Neutrophil (primary cell): Measurements from ENCODE around the gene OSTN.

ENCODE experiments used
- H3K27ac ChIP-seq: fragments of 200-600 bp; sonication (generic); 2 replicates; pipeline ENCODE4 v1.5.1; 2016; ENCODE audit warnings: mild to moderate bottlenecking, moderate library complexity
- H3K27me3 ChIP-seq: fragments of 200-600 bp; sonication (generic); 2 replicates; pipeline ENCODE4 v1.6.0; 2016; ENCODE audit warnings: mild to moderate bottlenecking
- H3K36me3 ChIP-seq: fragments of 200-600 bp; sonication (generic); 2 replicates; pipeline ENCODE4 v1.5.1; 2017
- H3K4me1 ChIP-seq, 2 experiments: fragments of 200-600 bp in 1 of 2; sonication (generic) in 1 of 2; 1 replicate in 1 of 2; 2 replicates in 1 of 2; pipeline versions ENCODE4 v1.5.1 to v1.6.1; 2013 to 2016; ENCODE audit warnings: low read depth in 1 of 2, low read length in 1 of 2, mild to moderate bottlenecking in 1 of 2, moderate library complexity in 1 of 2; ENCODE audit not compliant: control insufficient read depth in 1 of 2, insufficient read depth in 1 of 2
- H3K4me3 ChIP-seq, 2 experiments: fragments of 200-600 bp in 1 of 2; sonication (generic) in 1 of 2; 1 replicate in 1 of 2; 2 replicates in 1 of 2; pipeline ENCODE4 v1.5.1; 2013 to 2016; ENCODE audit warnings: low read depth in 1 of 2, low read length in 1 of 2, mild to moderate bottlenecking in 1 of 2, moderate library complexity in 1 of 2
- H3K9me3 ChIP-seq: fragments of 200-600 bp; sonication (generic); 2 replicates; pipeline ENCODE4 v1.5.1; 2016
- TF ChIP-seq, protein P1 (sequence below): fragments of 200-600 bp; sonication (generic); IDR thresholded peaks from 2 replicates; pipeline ENCODE4 v1.5.1; 2016; ENCODE audit warnings: antibody characterized with exemption

The OSTN gene

DNA sequence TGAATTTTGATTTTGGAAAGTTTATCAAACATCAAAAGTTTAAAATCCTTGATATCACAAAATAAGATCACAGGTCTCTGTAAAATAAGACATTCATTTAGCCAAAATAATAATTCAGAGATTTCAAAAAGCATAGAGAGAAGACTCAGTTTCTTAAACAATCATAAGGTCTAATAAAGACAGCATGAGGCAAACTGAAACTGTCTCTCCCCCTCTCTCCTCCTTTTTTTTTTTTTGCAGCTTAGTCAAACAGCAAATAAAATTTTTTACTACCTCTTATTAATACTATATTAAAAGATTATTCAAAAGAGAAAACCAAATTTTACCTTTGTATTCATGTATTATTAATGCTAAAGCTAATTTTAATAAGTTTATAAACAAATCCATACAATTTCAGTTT, 57.4 kb downstream of the OSTN start:
- H3K9me3 ChIP-seq, result no peaks in the 10 kb centered on the region
- no peaks in the 10 kb centered on the region for H3K36me3 ChIP-seq
- H3K27ac ChIP-seq, result no peak overlapping the region
- H3K27me3 ChIP-seq, result no peaks in the 10 kb centered on the region
- TF ChIP-seq, protein P1, sequence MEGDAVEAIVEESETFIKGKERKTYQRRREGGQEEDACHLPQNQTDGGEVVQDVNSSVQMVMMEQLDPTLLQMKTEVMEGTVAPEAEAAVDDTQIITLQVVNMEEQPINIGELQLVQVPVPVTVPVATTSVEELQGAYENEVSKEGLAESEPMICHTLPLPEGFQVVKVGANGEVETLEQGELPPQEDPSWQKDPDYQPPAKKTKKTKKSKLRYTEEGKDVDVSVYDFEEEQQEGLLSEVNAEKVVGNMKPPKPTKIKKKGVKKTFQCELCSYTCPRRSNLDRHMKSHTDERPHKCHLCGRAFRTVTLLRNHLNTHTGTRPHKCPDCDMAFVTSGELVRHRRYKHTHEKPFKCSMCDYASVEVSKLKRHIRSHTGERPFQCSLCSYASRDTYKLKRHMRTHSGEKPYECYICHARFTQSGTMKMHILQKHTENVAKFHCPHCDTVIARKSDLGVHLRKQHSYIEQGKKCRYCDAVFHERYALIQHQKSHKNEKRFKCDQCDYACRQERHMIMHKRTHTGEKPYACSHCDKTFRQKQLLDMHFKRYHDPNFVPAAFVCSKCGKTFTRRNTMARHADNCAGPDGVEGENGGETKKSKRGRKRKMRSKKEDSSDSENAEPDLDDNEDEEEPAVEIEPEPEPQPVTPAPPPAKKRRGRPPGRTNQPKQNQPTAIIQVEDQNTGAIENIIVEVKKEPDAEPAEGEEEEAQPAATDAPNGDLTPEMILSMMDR, result no peak
- no peak overlapping the region for H3K4me3 ChIP-seq
- H3K4me1 ChIP-seq, result no peaks in the 10 kb centered on the region

DNA sequence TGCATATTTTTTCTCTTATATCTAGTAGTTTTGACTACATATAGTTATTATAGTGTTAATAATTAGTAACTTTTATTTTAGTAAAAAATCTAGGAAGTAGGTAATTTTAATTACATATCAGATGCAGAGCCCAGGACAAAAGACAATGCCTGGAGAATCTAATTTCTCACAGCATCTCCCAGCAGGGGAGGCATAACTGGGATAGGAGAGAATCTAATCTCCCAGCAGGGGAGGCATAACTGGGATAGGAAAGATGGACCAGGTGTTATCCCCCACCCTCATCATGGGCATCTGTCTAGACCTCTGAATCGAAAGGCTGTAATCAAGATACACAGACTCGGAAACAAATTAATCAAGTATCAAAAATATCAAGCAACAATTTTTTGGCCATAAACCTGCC, 58.2 kb downstream of the OSTN start:
- no peaks in the 10 kb centered on the region for H3K4me1 ChIP-seq
- TF ChIP-seq, protein P1, result no peak
- H3K36me3 ChIP-seq, result no peaks in the 10 kb centered on the region
- no peak overlapping the region for H3K27ac ChIP-seq
- no peaks in the 10 kb centered on the region for H3K9me3 ChIP-seq
- no peaks in the 10 kb centered on the region for H3K27me3 ChIP-seq
- H3K4me3 ChIP-seq, result no peak overlapping the region

DNA sequence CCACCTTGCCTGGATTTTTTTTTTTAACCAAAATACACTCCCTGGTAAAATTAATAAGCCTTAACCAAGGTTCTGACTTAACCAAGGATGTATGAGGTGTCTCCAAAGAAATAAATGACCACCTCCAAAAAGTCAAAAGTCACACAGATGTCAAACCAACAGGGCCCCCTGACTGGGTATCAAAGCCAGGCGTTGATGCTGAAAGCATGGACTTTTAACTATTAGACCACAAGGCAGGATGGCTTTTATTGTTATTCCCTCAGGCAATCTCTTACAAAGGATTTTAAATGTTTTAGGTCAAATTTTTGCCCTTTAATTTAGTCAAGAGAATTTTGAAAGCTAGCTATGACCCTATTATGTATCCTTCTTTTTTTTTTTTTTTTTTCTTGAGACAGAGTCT, 60.4 kb downstream of the OSTN start:
- H3K36me3 ChIP-seq, result no peaks in the 10 kb centered on the region
- H3K9me3 ChIP-seq, result no peaks in the 10 kb centered on the region
- TF ChIP-seq, protein P1, result no peak
- no peaks in the 10 kb centered on the region for H3K27me3 ChIP-seq
- H3K4me3 ChIP-seq, result no peak overlapping the region
- no peak overlapping the region for H3K27ac ChIP-seq
- no peaks in the 10 kb centered on the region for H3K4me1 ChIP-seq

DNA sequence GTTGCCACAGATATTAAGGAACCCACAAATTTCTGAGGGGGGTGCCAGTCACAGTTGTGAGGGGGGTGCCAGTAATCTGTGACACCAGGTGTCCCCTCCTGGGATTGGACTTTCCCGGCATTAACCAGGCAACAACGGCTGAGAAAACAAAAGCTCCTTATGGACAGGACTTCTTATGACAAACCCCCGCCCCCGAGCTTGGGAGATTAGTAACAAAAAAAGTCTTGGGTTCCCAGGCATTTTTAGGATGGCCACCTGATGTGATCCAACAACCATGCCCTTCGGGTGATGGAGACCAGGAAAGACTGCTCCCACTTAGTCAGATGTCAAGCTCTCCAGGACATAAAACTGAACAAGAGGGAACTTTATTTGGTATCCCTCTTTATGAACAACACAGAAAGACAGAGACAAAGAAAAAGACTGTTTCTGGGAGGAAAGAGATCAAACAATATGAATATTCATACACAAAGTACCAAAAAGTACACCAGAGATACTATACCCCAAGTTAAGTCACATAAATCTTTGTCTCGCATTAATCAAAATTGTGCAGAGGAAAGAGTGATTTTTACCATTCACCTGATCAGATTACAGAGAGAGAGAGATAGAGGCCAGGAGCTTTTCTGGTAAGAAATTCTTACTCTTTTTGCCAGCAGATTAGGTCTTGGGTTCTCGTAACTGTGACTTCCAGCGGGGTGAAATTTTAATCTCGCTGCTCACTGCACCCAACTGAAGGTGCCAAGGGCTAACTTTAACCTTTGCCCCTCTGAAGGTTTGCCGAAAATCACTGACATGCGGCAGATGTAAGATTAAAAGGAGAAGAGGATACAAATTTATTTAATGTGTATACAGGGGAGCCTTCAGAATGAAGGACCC, 61.6 kb downstream of the OSTN start:
- H3K27me3 ChIP-seq, result no peaks in the 10 kb centered on the region
- H3K4me1 ChIP-seq, result no peaks in the 10 kb centered on the region
- H3K4me3 ChIP-seq, result no peak overlapping the region
- H3K36me3 ChIP-seq, result no peaks in the 10 kb centered on the region
- H3K27ac ChIP-seq, result no peak overlapping the region
- TF ChIP-seq, protein P1, result no peak
- no peaks in the 10 kb centered on the region for H3K9me3 ChIP-seq

DNA sequence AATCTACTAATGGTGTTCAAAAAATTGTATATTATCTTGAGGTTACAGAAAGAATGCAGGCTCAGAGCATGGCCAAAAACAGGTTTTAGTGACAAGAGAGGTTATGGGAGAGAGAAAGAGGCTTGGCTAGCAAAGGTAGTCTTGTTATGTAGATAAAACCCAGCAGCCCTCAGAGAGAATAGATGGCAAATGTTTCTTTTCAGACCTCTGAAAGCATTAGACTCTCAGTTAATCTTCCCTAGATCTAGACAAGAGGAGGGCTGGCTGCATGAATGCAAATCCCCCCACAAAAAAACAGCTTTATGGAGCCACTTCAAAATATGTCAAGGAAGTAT, 62.2 kb downstream of the OSTN start:
- Histone ChIP-seq H3K9me3 (no peaks in the 10 kb centered on the region), H3K27me3 (no peaks in the 10 kb centered on the region), H3K4me1 (no peaks in the 10 kb centered on the region), H3K27ac (no peak overlapping the region), H3K4me3 (no peak overlapping the region), H3K36me3 (no peaks in the 10 kb centered on the region)
- TF ChIP-seq, protein P1, result no peak
